ENCODE measurements around the gene ADAMTSL3. TPM values are rescaled to one million over a fixed set of nuclear protein-coding genes. Genes with fewer than 3 reads are reported as not detected.
"Not testable (repeated sequence)": the region's sequence is repeated elsewhere in the genome, so short reads cannot be mapped to it uniquely, and the experiment has no call there.

The ADAMTSL3 gene
- total and polyA plus RNA-seq, 4 donors, result 0.85 to 58.2 (median 7.9) TPM

DNA sequence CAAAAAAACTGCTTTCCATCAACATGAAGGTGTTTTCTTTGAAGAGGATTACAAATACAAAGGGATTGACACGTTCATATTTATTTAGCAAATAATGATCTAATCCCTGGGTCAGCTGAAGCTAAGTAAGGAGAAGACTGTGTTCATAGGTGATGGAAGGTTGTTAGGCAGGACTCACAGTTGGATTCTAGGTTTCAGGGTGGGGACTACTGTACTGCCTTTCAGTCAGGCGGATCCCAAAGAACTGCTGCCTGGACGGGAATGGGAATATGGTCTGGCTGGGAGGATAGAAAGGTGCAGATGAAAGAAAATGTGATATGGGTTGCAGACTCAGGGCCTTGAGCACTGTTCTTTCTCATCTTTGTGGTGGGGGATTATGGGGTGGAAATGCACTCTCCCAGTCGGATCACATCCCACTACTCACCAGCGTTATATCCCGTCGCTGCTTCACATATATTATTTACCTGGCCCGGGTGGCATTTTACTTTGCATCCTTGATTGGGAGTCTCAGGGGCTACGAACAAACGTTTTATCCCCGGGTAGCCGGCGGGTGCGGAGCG lies 425.5 kb downstream of the ADAMTSL3 start:
- WGBS, 2 donors, result 17 to 20% methylated on average over 15 of the region's 15 CpGs
- not testable (repeated sequence) for ATAC-seq (ENCODE audit: insufficient read depth, low FRiP score); H3K4me1 ChIP-seq (ENCODE audit: control insufficient read depth in 5 of 5, insufficient read depth in 5 of 5, low read length in 5 of 5); H3K4me3 ChIP-seq; DNase-seq; H3K9me3 ChIP-seq (ENCODE audit: control insufficient read depth in 4 of 4, insufficient read depth in 3 of 4, low read length in 3 of 4); H3K27ac ChIP-seq (ENCODE audit: low read depth in 1 of 2, low read length in 1 of 2); H3K36me3 ChIP-seq (ENCODE audit: control insufficient read depth in 4 of 4, insufficient read depth in 4 of 4, low read length in 4 of 4); H3K9ac ChIP-seq (ENCODE audit: insufficient read depth in 1 of 2, low read length in 2 of 2)
- peaks cover 0 to 27% (median 26%) of the 10 kb centered on the region in 3 donors for H3K27me3 ChIP-seq (ENCODE audit: control insufficient read depth in 3 of 3, insufficient read depth in 3 of 3, low read length in 2 of 3)

DNA sequence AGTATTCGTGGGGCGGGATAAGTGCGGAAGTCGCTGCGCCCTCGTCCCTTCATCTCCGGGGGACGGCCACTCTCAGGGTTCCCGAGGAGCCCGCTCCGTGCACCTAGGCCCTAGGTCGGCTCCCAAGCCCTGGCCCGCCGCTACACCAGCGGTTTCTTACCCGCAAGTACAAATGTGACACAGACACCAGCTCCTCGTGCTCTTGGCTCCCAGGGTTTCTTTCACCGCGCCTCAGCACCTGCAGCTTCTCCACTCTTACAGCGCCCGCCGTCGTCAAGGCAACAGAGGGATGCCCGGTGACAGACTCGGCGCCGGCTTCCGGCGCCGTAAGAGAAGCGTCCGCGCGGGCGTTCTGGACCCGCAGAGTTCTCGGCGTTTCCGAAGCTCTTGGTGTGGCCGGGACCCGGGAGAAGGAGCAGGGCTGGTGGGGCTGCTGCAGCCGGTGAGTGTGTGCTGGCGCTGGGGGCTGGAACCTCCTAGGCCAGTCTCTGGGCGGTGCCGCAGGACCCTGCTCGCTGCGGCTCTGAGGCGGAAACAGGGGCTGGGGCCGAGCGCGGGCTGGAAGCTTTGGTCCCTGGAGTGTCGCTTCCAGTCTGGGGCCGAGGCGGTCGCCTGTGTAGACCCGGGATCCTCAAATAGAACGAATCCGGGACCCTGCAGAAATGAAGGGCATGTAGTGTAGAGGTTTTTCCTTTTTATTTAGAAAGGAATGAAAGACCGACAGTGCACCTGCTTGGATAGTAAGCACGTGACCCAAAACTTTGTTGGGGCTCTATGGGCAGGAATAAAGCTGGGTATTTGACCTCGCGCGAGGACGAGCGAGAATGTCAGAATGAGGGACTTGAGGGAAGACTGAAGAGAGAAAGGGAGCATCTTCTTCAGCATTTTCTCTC lies 426.2 kb downstream of the ADAMTSL3 start:
- 2% methylated on average over 65 of the region's 65 CpGs for WGBS, 2 donors
- H3K9me3 ChIP-seq (ENCODE audit: control insufficient read depth in 4 of 4, insufficient read depth in 3 of 4, low read length in 3 of 4), result peaks cover 0 to 1% (median 0%) of the 10 kb centered on the region in 4 donors
- no peak overlapping the region for H3K4me3 ChIP-seq
- H3K27ac ChIP-seq (ENCODE audit: low read depth in 1 of 2, low read length in 1 of 2), result no peak overlapping the region
- H3K4me1 ChIP-seq (ENCODE audit: control insufficient read depth in 5 of 5, insufficient read depth in 5 of 5, low read length in 5 of 5), result peaks cover 0 to 3% (median 0%) of the 10 kb centered on the region in 5 donors
- ATAC-seq (ENCODE audit: insufficient read depth, low FRiP score), result peak; percentile 19
- no peaks in the 10 kb centered on the region for H3K36me3 ChIP-seq (ENCODE audit: control insufficient read depth in 4 of 4, insufficient read depth in 4 of 4, low read length in 4 of 4)
- no peak overlapping the region for H3K9ac ChIP-seq (ENCODE audit: insufficient read depth in 1 of 2, low read length in 2 of 2)
- TF ChIP-seq, protein P1, sequence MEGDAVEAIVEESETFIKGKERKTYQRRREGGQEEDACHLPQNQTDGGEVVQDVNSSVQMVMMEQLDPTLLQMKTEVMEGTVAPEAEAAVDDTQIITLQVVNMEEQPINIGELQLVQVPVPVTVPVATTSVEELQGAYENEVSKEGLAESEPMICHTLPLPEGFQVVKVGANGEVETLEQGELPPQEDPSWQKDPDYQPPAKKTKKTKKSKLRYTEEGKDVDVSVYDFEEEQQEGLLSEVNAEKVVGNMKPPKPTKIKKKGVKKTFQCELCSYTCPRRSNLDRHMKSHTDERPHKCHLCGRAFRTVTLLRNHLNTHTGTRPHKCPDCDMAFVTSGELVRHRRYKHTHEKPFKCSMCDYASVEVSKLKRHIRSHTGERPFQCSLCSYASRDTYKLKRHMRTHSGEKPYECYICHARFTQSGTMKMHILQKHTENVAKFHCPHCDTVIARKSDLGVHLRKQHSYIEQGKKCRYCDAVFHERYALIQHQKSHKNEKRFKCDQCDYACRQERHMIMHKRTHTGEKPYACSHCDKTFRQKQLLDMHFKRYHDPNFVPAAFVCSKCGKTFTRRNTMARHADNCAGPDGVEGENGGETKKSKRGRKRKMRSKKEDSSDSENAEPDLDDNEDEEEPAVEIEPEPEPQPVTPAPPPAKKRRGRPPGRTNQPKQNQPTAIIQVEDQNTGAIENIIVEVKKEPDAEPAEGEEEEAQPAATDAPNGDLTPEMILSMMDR (IDR thresholded peaks at IDR 0.05; ENCODE audit: control extremely low read depth, extremely low read depth), result no peak
- peak in 2 of 3 donors; percentile 45 to 46 for DNase-seq
- H3K27me3 ChIP-seq (ENCODE audit: control insufficient read depth in 3 of 3, insufficient read depth in 3 of 3, low read length in 2 of 3), result peaks cover 0 to 27% (median 26%) of the 10 kb centered on the region in 3 donors

DNA sequence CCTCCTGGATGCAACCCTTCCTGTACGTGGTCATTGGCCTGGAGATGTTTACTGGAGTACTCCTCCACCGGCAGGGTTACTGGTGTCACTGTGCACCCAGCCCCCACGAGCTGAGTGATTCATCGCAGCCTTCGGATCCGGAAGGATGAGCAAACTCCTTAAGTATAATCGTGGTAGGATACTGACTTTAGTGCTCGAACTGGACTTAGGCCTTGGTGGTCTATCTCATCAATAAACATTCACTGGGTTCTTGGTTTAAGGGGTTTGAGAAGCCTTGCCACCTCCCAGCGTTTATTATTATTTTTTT lies 426.8 kb downstream of the ADAMTSL3 start:
- WGBS, 2 donors, result 38 to 42% methylated on average over 8 to 9 of the region's 9 CpGs
- not testable (repeated sequence) for H3K4me1 ChIP-seq (ENCODE audit: control insufficient read depth in 5 of 5, insufficient read depth in 5 of 5, low read length in 5 of 5); ATAC-seq (ENCODE audit: insufficient read depth, low FRiP score); H3K27ac ChIP-seq (ENCODE audit: low read depth in 1 of 2, low read length in 1 of 2); H3K4me3 ChIP-seq; DNase-seq; H3K9ac ChIP-seq (ENCODE audit: insufficient read depth in 1 of 2, low read length in 2 of 2); H3K36me3 ChIP-seq (ENCODE audit: control insufficient read depth in 4 of 4, insufficient read depth in 4 of 4, low read length in 4 of 4); H3K9me3 ChIP-seq (ENCODE audit: control insufficient read depth in 4 of 4, insufficient read depth in 3 of 4, low read length in 3 of 4)
- peaks cover 0 to 27% (median 26%) of the 10 kb centered on the region in 3 donors for H3K27me3 ChIP-seq (ENCODE audit: control insufficient read depth in 3 of 3, insufficient read depth in 3 of 3, low read length in 2 of 3)

DNA sequence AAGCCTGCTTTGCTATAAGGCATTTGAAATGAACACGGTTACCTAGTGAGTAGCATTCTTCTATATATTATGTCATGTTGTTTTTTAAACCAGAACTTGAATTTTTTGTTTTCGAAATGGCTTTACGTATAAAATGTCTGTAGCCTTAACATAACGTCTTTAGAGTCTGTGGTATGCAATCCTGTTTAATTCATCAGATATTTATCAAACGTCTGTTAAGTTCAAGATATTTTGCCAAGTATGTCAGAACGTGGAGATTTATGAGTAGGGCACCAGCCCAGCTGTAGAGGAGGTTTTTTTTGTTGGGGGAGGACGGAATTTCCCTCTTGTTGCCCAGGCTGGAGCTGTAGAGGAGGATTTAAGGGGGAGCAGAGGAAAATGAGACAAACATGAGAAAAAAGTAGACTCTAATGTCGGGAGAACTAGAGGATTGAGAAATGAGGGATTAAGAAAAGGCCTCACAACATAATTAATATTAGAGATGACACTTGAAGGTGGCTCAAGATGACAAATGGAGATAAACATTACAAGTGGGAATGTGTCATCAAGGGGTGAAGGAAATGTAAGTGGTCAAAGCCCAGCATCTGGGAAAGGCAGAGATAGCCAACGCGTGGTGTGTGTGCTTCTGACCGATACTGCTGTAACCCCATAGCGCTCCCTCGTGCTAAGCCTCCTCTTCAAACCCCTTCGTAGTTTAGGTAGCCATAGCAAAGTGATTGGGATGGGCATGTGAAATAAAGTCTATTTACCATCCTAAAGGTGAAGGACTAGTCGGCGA lies 427.7 kb downstream of the ADAMTSL3 start:
- H3K36me3 ChIP-seq (ENCODE audit: control insufficient read depth in 4 of 4, insufficient read depth in 4 of 4, low read length in 4 of 4), result no peaks in the 10 kb centered on the region
- WGBS, 2 donors, result 83 to 91% methylated on average over 16 of the region's 16 CpGs
- H3K9me3 ChIP-seq (ENCODE audit: control insufficient read depth in 4 of 4, insufficient read depth in 3 of 4, low read length in 3 of 4), result peaks cover 0 to 1% (median 0%) of the 10 kb centered on the region in 4 donors
- peaks cover 0 to 10% (median 0%) of the 10 kb centered on the region in 5 donors for H3K4me1 ChIP-seq (ENCODE audit: control insufficient read depth in 5 of 5, insufficient read depth in 5 of 5, low read length in 5 of 5)
- DNase-seq, result no peak
- H3K27me3 ChIP-seq (ENCODE audit: control insufficient read depth in 3 of 3, insufficient read depth in 3 of 3, low read length in 2 of 3), result peaks cover 0 to 27% (median 26%) of the 10 kb centered on the region in 3 donors
- ATAC-seq (ENCODE audit: insufficient read depth, low FRiP score), result no peak
- H3K27ac ChIP-seq (ENCODE audit: low read depth in 1 of 2, low read length in 1 of 2), result no peak overlapping the region
- H3K9ac ChIP-seq (ENCODE audit: insufficient read depth in 1 of 2, low read length in 2 of 2), result no peak overlapping the region
- TF ChIP-seq, protein P1 (IDR thresholded peaks at IDR 0.05; ENCODE audit: control extremely low read depth, extremely low read depth), result no peak
- no peak overlapping the region for H3K4me3 ChIP-seq

Measured in lung (tissue), 12 donors.